K562 (cell line): Measurements from ENCODE around the gene COQ8A. TPM values are rescaled to one million over a fixed set of nuclear protein-coding genes. Genes with fewer than 3 reads are reported as not detected.

Source experiments
- FOXK2 ChIP-seq, 2 experiments: fragments of 450-650 bp; IDR thresholded peaks in 1 of 2; conservative IDR thresholded peaks in 1 of 2; 2 replicates each; pipeline ENCODE4 v1.6.1; 2016; ENCODE audit warnings: low read depth in 2 of 2, mild to moderate bottlenecking in 1 of 2
- PPARD ChIP-seq: fragments of 250-450 bp; sonication (Bioruptor Pico); IDR thresholded peaks from 2 replicates; pipeline ENCODE4 v1.8.0; 2022; ENCODE audit warnings: inconsistent platforms, mild to moderate bottlenecking, moderate library complexity
- STAT5A ChIP-seq: IDR thresholded peaks from 2 replicates; pipeline ENCODE4 v1.6.1; 2012; ENCODE audit warnings: low read length, inconsistent platforms, borderline replicate concordance
- TCF3 ChIP-seq: sonication (generic); formaldehyde crosslinking; IDR thresholded peaks from 2 replicates; pipeline ENCODE4 v1.4.0; 2020; ENCODE audit warnings: mild to moderate bottlenecking, missing genetic modification reagents
- ZHX1 ChIP-seq: fragments of 150-350 bp; conservative IDR thresholded peaks from 2 replicates; pipeline ENCODE4 v1.6.1; 2014; ENCODE audit warnings: low read length
- ZNF431 ChIP-seq: sonication (generic); formaldehyde crosslinking; IDR thresholded peaks from 2 replicates; pipeline ENCODE4 v1.8.0; 2022; ENCODE audit warnings: mild to moderate bottlenecking, missing genetic modification reagents
- ZNF696 ChIP-seq: fragments of 250-450 bp; sonication (Bioruptor Pico); conservative IDR thresholded peaks from 2 replicates; pipeline ENCODE4 v1.4.0; 2020; ENCODE audit warnings: mild to moderate bottlenecking, moderate library complexity
- polyA plus RNA-seq, 8 experiments: library from polyadenylated mRNA; depleted of rRNA in 4 of 8; stranded (reverse) in 5 of 8; unstranded in 3 of 8; fragments of >200 nt; fragmentation: Nextera tagmentation in 2 of 8; fragmentation: Illumina TruSeq in 1 of 8; extraction: Ambion mirVana in 2 of 8; extraction: Trizol in 1 of 8; gene quantifications; 2 replicates each; pipeline versions ENCODE4 v1.2.1 to v1.2.3, GENCODE V29; 2011 to 2014; ENCODE audit warnings: inconsistent platforms in 1 of 8, missing spikeins in 1 of 8
- total RNA-seq, 7 experiments: library from RNA; depleted of rRNA in 6 of 7; stranded (reverse); fragments of >200 nt in 6 of 7; fragmentation: Illumina TruSeq in 2 of 7; extraction: Trizol in 2 of 7; gene quantifications; 2 replicates each; pipeline versions ENCODE4 v1.2.1 to v1.2.3, GENCODE V29; 2011 to 2021; ENCODE audit warnings: low replicate concordance in 1 of 7
- TF ChIP-seq, protein P1 (sequence below): fragments of 450-650 bp; IDR thresholded peaks from 2 replicates; pipeline ENCODE4 v1.7.0; 2016; ENCODE audit warnings: borderline replicate concordance
- TF ChIP-seq, protein P2 (sequence below): fragments of 200-600 bp; sonication (generic); IDR thresholded peaks from one replicate; pipeline ENCODE4 v1.6.1; 2012; ENCODE audit warnings: mild to moderate bottlenecking, low read depth, low read length, inconsistent platforms

COQ8A gene
- total and polyA plus RNA-seq, 9 of the 15 experiments (the other 6 are each of a cell fraction or from before 2014, with no cell fraction given) = 2.6 to 54.3 (median 32.4) TPM

- TF ChIP-seq ZHX1 (no peak), PPARD (no peak), STAT5A (no peak), TCF3 (CRISPR knock-in tag) (no peak; the same call in 1 of the 2 replicates), ZNF431 (CRISPR knock-in tag) (no peak; the same call in 1 of the 2 replicates), ZNF696 (CRISPR knock-in tag) (no peak), FOXK2 (conservative IDR thresholded peaks at IDR 0.05 in 1 of 2, IDR thresholded peaks at IDR 0.05 in 1 of 2; ENCODE audit: low read depth in 2 of 2) (no peak)
- TF ChIP-seq, protein P1, sequence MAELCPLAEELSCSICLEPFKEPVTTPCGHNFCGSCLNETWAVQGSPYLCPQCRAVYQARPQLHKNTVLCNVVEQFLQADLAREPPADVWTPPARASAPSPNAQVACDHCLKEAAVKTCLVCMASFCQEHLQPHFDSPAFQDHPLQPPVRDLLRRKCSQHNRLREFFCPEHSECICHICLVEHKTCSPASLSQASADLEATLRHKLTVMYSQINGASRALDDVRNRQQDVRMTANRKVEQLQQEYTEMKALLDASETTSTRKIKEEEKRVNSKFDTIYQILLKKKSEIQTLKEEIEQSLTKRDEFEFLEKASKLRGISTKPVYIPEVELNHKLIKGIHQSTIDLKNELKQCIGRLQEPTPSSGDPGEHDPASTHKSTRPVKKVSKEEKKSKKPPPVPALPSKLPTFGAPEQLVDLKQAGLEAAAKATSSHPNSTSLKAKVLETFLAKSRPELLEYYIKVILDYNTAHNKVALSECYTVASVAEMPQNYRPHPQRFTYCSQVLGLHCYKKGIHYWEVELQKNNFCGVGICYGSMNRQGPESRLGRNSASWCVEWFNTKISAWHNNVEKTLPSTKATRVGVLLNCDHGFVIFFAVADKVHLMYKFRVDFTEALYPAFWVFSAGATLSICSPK = no peak
- TF ChIP-seq, protein P2, sequence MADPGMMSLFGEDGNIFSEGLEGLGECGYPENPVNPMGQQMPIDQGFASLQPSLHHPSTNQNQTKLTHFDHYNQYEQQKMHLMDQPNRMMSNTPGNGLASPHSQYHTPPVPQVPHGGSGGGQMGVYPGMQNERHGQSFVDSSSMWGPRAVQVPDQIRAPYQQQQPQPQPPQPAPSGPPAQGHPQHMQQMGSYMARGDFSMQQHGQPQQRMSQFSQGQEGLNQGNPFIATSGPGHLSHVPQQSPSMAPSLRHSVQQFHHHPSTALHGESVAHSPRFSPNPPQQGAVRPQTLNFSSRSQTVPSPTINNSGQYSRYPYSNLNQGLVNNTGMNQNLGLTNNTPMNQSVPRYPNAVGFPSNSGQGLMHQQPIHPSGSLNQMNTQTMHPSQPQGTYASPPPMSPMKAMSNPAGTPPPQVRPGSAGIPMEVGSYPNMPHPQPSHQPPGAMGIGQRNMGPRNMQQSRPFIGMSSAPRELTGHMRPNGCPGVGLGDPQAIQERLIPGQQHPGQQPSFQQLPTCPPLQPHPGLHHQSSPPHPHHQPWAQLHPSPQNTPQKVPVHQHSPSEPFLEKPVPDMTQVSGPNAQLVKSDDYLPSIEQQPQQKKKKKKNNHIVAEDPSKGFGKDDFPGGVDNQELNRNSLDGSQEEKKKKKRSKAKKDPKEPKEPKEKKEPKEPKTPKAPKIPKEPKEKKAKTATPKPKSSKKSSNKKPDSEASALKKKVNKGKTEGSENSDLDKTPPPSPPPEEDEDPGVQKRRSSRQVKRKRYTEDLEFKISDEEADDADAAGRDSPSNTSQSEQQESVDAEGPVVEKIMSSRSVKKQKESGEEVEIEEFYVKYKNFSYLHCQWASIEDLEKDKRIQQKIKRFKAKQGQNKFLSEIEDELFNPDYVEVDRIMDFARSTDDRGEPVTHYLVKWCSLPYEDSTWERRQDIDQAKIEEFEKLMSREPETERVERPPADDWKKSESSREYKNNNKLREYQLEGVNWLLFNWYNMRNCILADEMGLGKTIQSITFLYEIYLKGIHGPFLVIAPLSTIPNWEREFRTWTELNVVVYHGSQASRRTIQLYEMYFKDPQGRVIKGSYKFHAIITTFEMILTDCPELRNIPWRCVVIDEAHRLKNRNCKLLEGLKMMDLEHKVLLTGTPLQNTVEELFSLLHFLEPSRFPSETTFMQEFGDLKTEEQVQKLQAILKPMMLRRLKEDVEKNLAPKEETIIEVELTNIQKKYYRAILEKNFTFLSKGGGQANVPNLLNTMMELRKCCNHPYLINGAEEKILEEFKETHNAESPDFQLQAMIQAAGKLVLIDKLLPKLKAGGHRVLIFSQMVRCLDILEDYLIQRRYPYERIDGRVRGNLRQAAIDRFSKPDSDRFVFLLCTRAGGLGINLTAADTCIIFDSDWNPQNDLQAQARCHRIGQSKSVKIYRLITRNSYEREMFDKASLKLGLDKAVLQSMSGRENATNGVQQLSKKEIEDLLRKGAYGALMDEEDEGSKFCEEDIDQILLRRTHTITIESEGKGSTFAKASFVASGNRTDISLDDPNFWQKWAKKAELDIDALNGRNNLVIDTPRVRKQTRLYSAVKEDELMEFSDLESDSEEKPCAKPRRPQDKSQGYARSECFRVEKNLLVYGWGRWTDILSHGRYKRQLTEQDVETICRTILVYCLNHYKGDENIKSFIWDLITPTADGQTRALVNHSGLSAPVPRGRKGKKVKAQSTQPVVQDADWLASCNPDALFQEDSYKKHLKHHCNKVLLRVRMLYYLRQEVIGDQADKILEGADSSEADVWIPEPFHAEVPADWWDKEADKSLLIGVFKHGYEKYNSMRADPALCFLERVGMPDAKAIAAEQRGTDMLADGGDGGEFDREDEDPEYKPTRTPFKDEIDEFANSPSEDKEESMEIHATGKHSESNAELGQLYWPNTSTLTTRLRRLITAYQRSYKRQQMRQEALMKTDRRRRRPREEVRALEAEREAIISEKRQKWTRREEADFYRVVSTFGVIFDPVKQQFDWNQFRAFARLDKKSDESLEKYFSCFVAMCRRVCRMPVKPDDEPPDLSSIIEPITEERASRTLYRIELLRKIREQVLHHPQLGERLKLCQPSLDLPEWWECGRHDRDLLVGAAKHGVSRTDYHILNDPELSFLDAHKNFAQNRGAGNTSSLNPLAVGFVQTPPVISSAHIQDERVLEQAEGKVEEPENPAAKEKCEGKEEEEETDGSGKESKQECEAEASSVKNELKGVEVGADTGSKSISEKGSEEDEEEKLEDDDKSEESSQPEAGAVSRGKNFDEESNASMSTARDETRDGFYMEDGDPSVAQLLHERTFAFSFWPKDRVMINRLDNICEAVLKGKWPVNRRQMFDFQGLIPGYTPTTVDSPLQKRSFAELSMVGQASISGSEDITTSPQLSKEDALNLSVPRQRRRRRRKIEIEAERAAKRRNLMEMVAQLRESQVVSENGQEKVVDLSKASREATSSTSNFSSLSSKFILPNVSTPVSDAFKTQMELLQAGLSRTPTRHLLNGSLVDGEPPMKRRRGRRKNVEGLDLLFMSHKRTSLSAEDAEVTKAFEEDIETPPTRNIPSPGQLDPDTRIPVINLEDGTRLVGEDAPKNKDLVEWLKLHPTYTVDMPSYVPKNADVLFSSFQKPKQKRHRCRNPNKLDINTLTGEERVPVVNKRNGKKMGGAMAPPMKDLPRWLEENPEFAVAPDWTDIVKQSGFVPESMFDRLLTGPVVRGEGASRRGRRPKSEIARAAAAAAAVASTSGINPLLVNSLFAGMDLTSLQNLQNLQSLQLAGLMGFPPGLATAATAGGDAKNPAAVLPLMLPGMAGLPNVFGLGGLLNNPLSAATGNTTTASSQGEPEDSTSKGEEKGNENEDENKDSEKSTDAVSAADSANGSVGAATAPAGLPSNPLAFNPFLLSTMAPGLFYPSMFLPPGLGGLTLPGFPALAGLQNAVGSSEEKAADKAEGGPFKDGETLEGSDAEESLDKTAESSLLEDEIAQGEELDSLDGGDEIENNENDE = no peak
Observed at GRCh38 chr1:226939438-226940028, 561 bp upstream of the COQ8A start (continued).
